Activated naive CD4-positive, alpha-beta T cell treated with anti-CD3 and anti-CD28 coated beads, Interleukin-2, amount 50 U/mL, for 24 hours (primary cell): Measurements from ENCODE around the gene SLC8A1.

Source experiments
- H3K27ac Mint-ChIP-seq: one replicate; pipeline ENCODE4 v1.8.0; 2021; ENCODE audit warnings: mild to moderate bottlenecking, mixed read lengths
- H3K27me3 Mint-ChIP-seq: one replicate; pipeline ENCODE4 v1.8.0; 2021; ENCODE audit warnings: mixed read lengths
- H3K36me3 Mint-ChIP-seq: one replicate; pipeline ENCODE4 v1.8.0; 2021; ENCODE audit warnings: mixed read lengths
- H3K4me1 Mint-ChIP-seq: one replicate; pipeline ENCODE4 v1.8.0; 2021; ENCODE audit warnings: mixed read lengths
- H3K4me3 Mint-ChIP-seq: one replicate; pipeline ENCODE4 v1.8.0; 2021; ENCODE audit warnings: mild to moderate bottlenecking, mixed read lengths
- H3K9me3 Mint-ChIP-seq: one replicate; pipeline ENCODE4 v1.8.0; 2021; ENCODE audit warnings: mixed read lengths

The SLC8A1 gene

DNA sequence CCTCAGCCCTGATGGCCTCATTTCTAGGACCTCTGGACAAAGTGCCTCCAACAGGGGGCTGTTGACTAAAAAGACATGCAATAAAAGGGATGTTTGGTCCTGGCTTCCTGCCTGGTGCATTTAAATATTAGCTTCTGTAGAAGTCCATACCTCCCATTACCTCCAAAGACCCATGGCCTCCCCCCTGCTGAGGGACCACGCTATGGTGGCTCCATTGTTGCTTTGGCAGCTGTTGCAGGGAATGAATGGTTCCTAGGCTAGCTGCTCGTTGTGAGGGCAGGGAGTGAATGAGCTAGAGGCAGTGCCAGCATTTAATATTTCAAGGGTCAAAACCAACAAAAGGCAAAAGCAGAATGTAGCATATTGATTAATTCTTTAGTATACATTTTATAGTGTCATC is 285.9 kb downstream of the SLC8A1 start:
- no peaks in the 10 kb centered on the region for H3K27me3 Mint-ChIP-seq
- H3K9me3 Mint-ChIP-seq = peaks cover 4% of the 10 kb centered on the region
- H3K36me3 Mint-ChIP-seq = no peaks in the 10 kb centered on the region
- no peak overlapping the region for H3K27ac Mint-ChIP-seq
- H3K4me3 Mint-ChIP-seq = no peak overlapping the region
- H3K4me1 Mint-ChIP-seq = no peaks in the 10 kb centered on the region

DNA sequence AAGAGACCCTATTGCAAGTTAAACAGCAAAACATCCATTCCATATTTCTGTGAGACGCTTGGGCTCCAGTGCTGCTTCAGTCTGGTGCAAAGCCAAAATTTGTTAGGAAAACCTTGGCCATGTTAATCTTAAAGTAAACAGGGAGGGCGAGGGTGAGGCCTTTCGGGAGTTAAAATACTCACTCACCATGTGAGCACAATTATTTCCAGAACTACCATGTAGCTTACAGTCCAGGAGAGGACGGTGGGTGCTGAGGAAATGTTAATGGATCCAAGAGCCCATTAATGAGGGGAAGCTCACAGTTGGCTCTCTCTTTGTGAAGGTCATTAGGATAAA is 286.4 kb downstream of the SLC8A1 start:
- no peak overlapping the region for H3K4me3 Mint-ChIP-seq
- no peak overlapping the region for H3K27ac Mint-ChIP-seq
- no peaks in the 10 kb centered on the region for H3K4me1 Mint-ChIP-seq
- no peaks in the 10 kb centered on the region for H3K27me3 Mint-ChIP-seq
- H3K9me3 Mint-ChIP-seq = peaks cover 4% of the 10 kb centered on the region
- H3K36me3 Mint-ChIP-seq = no peaks in the 10 kb centered on the region

DNA sequence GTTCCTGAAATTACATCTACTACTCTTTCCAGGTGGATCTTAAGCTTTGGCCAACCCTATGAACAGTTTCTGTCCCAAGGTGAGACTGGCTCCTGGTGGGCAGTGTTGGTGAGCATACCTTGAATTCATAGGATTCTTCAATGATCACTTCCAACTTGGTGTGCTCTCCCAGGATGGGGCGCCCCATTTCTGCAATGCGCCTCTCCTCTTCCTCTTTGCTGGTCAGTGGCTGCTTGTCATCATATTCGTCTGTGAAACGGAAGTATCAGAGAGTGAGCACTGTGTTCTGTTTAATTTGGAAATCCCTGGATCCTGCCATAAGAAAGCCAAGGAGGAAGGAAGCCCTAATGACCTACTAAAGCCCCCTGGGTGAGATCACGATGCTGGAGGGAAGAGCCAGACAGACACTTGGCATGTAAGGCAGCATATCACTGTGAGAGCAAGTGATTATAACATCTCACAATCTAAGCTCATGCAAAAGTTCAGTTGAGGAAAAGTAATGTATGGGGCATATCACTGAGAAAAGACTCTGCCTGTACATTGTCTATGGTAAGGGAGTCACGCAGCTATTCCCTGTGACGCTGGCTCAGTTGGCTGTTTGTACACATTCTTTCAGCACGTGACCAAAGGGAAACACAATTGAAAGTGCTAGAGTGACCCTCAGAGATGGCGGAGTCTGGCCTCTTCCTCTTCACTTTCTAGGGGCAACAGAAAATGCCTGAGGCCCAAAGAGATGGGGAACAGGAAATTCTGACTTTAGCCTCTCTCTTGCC is 287.0 kb downstream of the SLC8A1 start:
- H3K27ac Mint-ChIP-seq = no peak overlapping the region

DNA sequence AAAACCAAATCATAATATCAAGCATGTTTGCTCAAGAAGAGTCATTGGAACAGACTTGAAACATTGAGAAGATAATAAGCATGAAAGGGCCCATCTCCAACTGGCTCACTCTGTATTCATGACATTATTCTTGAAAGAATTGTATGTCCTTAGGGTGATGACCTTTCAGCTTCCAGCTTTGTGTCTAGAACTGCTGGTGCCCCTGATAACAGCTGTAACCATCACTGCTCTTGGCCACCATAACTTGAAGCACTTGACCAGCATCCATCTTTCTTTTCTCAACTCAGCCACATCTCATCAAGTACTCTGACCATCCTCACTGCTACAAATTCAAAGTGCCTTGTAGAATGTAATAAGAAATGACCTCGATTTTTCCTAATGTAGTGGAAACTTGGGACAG is 289.9 kb downstream of the SLC8A1 start:
- Mint-ChIP-seq H3K27ac (no peak overlapping the region), H3K9me3 (peaks cover 4% of the 10 kb centered on the region), H3K27me3 (no peaks in the 10 kb centered on the region), H3K36me3 (no peaks in the 10 kb centered on the region), H3K4me1 (no peaks in the 10 kb centered on the region), H3K4me3 (no peak overlapping the region)

More for the DNA sequence above, 287.0 kb downstream of the SLC8A1 start:
- Mint-ChIP-seq H3K27me3 (no peaks in the 10 kb centered on the region), H3K9me3 (peaks cover 4% of the 10 kb centered on the region), H3K4me1 (no peaks in the 10 kb centered on the region), H3K36me3 (no peaks in the 10 kb centered on the region), H3K4me3 (no peak overlapping the region)

DNA sequence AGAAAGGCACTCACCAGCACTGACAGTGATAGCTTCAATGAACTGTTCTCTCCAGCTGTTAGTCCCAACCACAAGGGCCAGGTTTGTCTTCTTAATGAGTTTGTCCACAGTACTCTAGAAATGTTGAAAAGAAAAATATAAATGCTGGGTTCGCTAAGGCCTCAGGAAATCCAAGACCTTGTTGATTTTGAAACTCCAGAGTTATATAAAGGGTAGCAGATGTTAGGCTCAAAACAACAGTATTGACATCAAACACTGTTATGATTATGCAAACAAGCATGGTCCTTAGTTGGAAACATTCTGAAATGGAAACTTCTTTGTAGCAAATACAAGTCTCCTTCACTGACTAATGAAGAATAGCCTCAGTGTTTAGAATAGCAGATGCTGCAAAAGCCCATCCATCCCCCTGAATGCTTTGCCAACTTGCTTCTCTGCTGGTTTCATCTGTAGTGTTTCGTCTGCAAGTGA is 291.1 kb downstream of the SLC8A1 start:
- Mint-ChIP-seq H3K36me3 (no peaks in the 10 kb centered on the region), H3K27me3 (no peaks in the 10 kb centered on the region), H3K4me1 (no peaks in the 10 kb centered on the region), H3K4me3 (no peak overlapping the region), H3K27ac (no peak overlapping the region), H3K9me3 (peaks cover 4% of the 10 kb centered on the region)

DNA sequence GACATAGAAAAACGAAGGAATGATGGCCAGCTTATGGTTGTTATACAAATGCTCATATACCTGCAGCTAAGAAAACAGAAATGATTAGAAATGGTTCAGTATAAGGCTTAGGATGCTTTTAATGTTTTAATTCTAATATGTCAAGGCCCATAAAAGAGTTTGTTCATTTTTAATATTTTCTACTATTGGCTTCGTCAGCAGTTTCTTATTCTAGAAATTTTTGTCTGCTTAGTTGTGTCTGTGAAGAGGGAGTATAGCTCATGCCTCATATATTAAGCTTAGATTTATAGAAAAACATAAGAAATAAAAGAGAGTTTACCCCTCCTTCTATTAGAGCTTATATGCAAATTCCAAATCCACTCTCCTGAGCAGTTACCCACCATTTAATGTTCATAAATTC is 292.6 kb downstream of the SLC8A1 start:
- Mint-ChIP-seq H3K36me3 (no peaks in the 10 kb centered on the region), H3K27me3 (no peaks in the 10 kb centered on the region), H3K4me3 (no peak overlapping the region), H3K27ac (no peak overlapping the region), H3K9me3 (peaks cover 4% of the 10 kb centered on the region), H3K4me1 (no peaks in the 10 kb centered on the region)

DNA sequence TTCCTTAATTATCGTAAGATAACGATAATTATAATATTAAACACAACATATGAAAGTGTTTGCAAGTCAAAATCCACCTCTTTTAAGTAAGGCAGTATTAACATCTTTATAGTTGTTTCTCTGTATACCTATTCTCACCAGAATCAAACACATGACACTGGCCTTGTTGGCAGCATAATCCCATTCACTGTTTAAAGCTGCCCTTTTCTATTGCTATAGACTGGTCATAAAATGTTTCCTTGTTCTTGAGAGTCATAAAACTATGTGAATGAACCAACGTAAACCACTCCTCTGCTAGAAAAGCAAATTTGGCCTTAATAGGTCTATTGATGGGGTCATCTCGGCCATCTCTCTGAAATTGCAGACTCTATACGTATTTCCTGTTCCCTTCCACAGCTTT is 293.1 kb downstream of the SLC8A1 start:
- Mint-ChIP-seq H3K27ac (no peak overlapping the region), H3K4me3 (no peak overlapping the region), H3K36me3 (no peaks in the 10 kb centered on the region), H3K9me3 (peaks cover 4% of the 10 kb centered on the region), H3K27me3 (no peaks in the 10 kb centered on the region), H3K4me1 (no peaks in the 10 kb centered on the region)

DNA sequence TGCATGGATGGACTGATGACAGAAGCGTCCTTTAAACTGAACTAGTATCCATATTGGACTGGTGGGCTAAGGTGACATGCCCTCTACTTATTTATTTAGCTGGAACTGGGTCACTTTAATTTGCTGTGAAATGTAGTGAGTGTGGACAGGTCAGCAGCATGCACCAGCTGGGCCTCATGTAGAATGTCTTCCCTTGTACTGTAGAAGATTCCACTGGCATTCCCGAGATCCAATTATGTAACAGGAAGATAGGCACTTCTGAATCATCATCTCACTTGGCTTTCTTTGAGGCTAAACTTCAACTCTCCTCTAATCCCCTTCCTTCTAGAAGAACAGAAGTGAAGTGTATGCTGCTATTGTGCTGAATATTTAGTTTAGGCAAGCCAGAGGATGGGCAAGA is 296.2 kb downstream of the SLC8A1 start:
- no peaks in the 10 kb centered on the region for H3K4me1 Mint-ChIP-seq
- H3K9me3 Mint-ChIP-seq = no peaks in the 10 kb centered on the region
- no peaks in the 10 kb centered on the region for H3K27me3 Mint-ChIP-seq
- no peak overlapping the region for H3K4me3 Mint-ChIP-seq
- no peak overlapping the region for H3K27ac Mint-ChIP-seq
- no peaks in the 10 kb centered on the region for H3K36me3 Mint-ChIP-seq

DNA sequence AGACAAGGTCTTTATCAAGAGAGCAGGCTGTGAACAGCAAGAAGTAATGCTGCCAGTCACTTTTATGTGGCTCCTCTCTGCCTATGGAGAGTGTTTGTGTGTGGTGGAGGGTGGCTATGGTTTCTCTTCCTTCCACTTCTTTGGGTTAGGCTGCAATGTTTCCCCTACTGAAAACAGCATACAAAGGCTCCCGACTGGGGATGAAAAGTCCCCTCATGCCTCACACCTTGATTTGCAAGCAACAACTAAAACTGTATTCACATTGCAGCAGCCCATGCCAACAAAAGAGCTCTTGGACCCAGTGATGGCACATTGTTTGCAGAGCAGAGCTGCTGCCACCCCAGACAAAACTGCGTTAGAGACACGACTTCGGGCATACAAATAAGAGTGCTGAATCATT is 301.6 kb downstream of the SLC8A1 start:
- no peak overlapping the region for H3K27ac Mint-ChIP-seq
- H3K27me3 Mint-ChIP-seq = no peaks in the 10 kb centered on the region
- H3K36me3 Mint-ChIP-seq = no peaks in the 10 kb centered on the region
- no peaks in the 10 kb centered on the region for H3K4me1 Mint-ChIP-seq
- no peak overlapping the region for H3K4me3 Mint-ChIP-seq
- no peaks in the 10 kb centered on the region for H3K9me3 Mint-ChIP-seq

DNA sequence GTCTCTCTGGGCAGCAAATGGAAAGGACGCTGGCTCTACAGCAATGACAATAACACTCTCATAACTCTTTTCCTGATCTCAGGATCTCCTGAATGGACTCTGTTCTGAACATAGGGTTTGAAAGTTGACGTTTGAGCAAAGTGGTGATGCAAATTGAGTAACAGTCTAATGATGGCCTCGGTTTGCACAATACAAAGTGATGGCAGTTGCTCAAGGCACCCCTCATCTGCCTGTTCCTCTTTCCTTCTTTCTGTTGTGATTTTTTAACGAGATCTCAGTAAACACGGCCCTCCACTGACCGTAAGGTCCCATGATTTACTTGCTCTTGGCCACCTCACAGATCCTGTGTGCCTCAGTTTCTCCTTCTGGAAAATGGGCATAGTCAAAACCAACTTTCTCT is 303.6 kb downstream of the SLC8A1 start:
- Mint-ChIP-seq H3K36me3 (no peaks in the 10 kb centered on the region), H3K4me3 (no peak overlapping the region), H3K9me3 (no peaks in the 10 kb centered on the region), H3K27ac (no peak overlapping the region), H3K27me3 (no peaks in the 10 kb centered on the region), H3K4me1 (no peaks in the 10 kb centered on the region)

DNA sequence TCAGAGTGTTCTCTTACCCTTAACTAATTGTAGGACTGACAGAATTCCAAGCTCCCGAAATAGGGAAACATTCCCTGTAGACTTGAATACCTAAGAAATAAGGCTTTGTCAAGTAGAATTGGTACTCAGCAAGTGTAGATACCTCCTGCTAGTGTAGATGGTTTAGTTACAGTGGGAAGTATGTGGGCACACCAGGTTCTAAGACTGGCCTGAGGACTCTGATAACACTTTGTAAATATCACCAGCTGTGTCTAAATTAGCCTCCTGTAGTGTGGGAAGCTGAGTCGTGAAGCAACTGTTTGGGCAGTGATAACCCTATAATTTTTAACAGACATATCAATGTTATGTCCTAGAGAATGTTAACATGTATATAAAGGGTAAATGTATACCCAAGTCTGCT is 304.5 kb downstream of the SLC8A1 start:
- Mint-ChIP-seq H3K9me3 (no peaks in the 10 kb centered on the region), H3K27ac (no peak overlapping the region), H3K4me3 (no peak overlapping the region), H3K27me3 (no peaks in the 10 kb centered on the region), H3K36me3 (no peaks in the 10 kb centered on the region), H3K4me1 (no peaks in the 10 kb centered on the region)

DNA sequence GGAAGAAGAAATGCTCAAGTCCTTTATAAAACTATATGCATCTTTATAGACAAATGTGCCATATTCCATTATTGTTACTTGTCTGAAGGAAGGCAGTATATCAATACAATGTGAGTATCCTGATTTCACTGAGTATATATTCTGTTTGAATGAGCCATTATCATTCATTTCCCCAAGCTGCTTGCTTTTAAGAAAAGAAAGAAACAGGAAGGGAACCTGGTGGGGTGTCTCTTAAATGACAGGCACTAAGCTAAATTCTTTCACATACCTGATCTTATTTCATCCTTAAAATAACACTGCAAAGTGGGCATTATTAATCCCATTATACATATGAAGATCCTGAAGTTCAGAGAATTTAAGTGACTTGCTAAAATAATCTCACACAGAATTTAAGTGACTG is 307.9 kb downstream of the SLC8A1 start:
- Mint-ChIP-seq H3K27me3 (no peaks in the 10 kb centered on the region), H3K4me1 (no peaks in the 10 kb centered on the region), H3K9me3 (no peaks in the 10 kb centered on the region), H3K4me3 (no peak overlapping the region), H3K36me3 (no peaks in the 10 kb centered on the region), H3K27ac (no peak overlapping the region)

DNA sequence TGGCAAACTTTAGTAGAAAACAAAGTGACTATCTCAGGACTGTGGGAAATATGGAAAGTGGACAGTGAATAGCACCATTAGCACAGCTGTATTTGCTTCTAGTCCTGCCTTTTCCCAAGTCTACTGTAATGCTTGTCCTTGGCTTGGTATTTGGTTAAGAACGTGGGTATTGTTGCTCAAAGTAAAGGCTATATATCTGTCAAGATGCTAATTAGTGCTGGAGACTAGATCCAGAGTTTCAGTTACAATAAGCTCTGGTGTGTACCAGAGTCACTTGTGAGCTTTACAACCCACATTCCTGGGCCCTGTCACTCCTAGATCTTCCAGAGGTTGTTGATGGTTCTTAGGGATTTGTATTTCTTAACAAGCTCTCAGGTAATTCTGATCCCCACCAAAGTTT is 313.6 kb downstream of the SLC8A1 start:
- no peaks in the 10 kb centered on the region for H3K4me1 Mint-ChIP-seq
- no peaks in the 10 kb centered on the region for H3K36me3 Mint-ChIP-seq
- no peaks in the 10 kb centered on the region for H3K9me3 Mint-ChIP-seq
- H3K27me3 Mint-ChIP-seq = no peaks in the 10 kb centered on the region
- no peak overlapping the region for H3K4me3 Mint-ChIP-seq
- no peak overlapping the region for H3K27ac Mint-ChIP-seq

DNA sequence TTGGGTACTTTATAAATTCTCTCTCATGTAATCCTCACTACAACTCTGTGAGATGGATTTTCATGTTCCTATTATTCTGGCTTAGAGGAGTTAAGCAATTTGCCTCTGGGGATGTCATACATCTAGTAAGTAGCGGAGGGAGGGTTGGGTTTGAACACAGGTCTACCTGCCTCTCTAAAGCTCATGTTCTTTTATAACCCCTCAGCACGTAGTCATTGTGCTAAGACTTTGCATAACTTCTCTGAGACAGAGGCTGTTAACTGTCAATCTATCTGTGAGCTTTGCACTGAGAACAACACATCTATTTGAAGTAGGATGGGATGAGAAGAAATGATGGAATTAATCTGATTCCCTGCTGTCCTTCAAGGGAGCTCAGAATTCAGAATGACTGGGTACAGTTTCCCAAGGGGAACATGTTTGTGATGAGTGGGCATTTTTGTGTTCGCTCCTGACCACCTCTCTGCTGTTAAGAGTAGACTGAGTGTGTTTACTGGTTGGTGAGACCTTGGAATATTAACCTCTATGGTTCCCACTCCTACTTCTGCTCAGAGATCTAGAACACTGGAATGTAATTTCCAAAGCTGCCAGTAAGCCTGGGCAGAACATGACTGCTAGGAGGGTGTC is 320.7 kb downstream of the SLC8A1 start:
- Mint-ChIP-seq H3K9me3 (no peaks in the 10 kb centered on the region), H3K36me3 (no peaks in the 10 kb centered on the region), H3K27ac (no peak overlapping the region), H3K4me3 (no peak overlapping the region), H3K27me3 (no peaks in the 10 kb centered on the region), H3K4me1 (no peaks in the 10 kb centered on the region)

DNA sequence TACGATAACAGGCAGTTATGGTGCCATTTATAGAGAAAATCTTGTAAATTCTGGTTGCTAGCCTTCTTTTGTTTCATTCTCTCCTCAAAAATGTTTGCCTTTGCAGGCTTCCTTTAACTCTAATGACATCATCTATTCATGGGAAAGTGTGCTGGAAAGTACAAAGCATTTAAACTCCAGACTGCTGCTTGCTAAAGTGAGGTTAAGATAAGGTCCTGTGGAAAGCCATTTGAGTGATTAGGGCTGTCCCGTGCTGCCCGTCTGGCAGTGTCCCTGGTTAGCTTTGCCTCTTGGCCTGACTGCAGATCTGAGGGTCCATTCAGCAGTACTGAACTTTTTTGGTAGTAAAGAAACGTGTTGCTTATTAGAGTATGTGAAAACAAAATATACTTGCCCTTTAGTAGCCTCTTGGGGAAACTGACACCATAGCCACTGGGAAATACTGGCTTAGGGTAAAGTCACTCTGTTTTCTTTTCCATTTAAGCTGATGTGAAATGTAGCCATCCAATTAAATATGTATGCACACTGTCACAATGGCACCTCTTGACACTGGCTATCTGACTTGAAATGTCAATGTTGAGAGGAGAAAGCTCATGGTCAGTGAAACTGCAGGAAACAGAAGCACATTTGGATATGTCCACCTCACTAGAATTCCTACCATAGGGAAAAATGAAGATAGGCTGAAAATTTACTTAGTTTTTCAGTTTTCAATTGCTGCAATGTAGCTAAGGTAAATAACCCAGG is 321.5 kb downstream of the SLC8A1 start:
- Mint-ChIP-seq H3K27ac (no peak overlapping the region), H3K9me3 (no peaks in the 10 kb centered on the region), H3K27me3 (no peaks in the 10 kb centered on the region), H3K4me1 (no peaks in the 10 kb centered on the region), H3K36me3 (no peaks in the 10 kb centered on the region), H3K4me3 (no peak overlapping the region)

DNA sequence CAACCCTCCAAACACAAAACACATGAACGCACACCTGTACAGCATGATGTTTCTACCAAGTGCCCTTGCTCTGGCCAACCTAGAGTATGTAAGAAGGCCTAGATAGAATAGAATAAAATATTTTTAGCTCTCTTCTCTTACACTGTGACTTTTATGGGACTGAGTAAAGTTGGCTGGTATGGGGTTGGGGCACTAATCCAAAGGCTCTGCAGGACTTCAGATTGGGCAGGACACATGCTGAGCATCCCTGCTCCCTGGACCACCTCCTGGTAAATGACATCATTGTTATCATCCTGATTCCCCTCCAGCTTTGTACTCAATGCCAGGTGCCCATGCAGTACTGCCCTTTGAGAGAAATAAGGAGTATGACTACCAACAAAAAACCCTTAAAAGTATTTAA is 322.2 kb downstream of the SLC8A1 start:
- H3K36me3 Mint-ChIP-seq = no peaks in the 10 kb centered on the region

More for the DNA sequence above, 322.2 kb downstream of the SLC8A1 start:
- H3K4me3 Mint-ChIP-seq = no peak overlapping the region
- no peak overlapping the region for H3K27ac Mint-ChIP-seq
- no peaks in the 10 kb centered on the region for H3K9me3 Mint-ChIP-seq
- no peaks in the 10 kb centered on the region for H3K4me1 Mint-ChIP-seq
- peaks cover 1% of the 10 kb centered on the region for H3K27me3 Mint-ChIP-seq
